Keratinocyte (primary cell): ENCODE measurements around the gene WDFY1. TPM values are rescaled to one million over a fixed set of nuclear protein-coding genes. Genes with fewer than 3 reads are reported as not detected.

Source experiments
- DNase-seq: peaks from one replicate; pipeline ENCODE4 v3.0.0-alpha.2; 2011; ENCODE audit warnings: low read depth, missing footprints, low spot score
- FAIRE-seq: peaks from 2 replicates; lab custom pipeline; 2011; peaks lifted over from hg19 to GRCh38; lab: Jason Lieb, UNC
- H2AFZ ChIP-seq: 2 replicates; pipeline ENCODE4 v1.6.0; 2012; ENCODE audit warnings: low read length, control low read depth, inconsistent platforms; ENCODE audit not compliant: control insufficient read depth
- H3K27ac ChIP-seq: 2 replicates; pipeline ENCODE4 v1.5.1; 2011; ENCODE audit warnings: low read length; ENCODE audit not compliant: control insufficient read depth, insufficient read depth
- H3K27me3 ChIP-seq: 3 replicates; pipeline ENCODE4 v1.6.0; 2011; ENCODE audit warnings: low read length; ENCODE audit not compliant: control insufficient read depth, insufficient read depth; ENCODE audit errors: extremely low read depth
- H3K36me3 ChIP-seq, 2 experiments: 2 replicates in 1 of 2; 3 replicates in 1 of 2; pipeline ENCODE4 v1.5.1; 2011; ENCODE audit warnings: low read length in 2 of 2, mild to moderate bottlenecking in 1 of 2; ENCODE audit not compliant: control insufficient read depth in 2 of 2, insufficient read depth in 2 of 2; ENCODE audit errors: extremely low read depth in 1 of 2
- H3K4me1 ChIP-seq: 3 replicates; pipeline ENCODE4 v1.5.1; 2011; ENCODE audit warnings: low read length; ENCODE audit not compliant: control insufficient read depth, insufficient read depth; ENCODE audit errors: extremely low read depth
- H3K4me2 ChIP-seq: 3 replicates; pipeline ENCODE4 v1.6.0; 2011; ENCODE audit warnings: low read depth, low read length; ENCODE audit not compliant: control insufficient read depth, insufficient read depth; ENCODE audit errors: extremely low read depth
- H3K4me3 ChIP-seq, 3 experiments: fragments of 200-600 bp in 1 of 3; sonication (generic) in 1 of 3; 2 replicates in 2 of 3; 3 replicates in 1 of 3; pipeline ENCODE4 v1.5.1; 2011 to 2016; ENCODE audit warnings: low read length in 3 of 3, mild to moderate bottlenecking in 3 of 3, control low read depth in 2 of 3, inconsistent platforms in 1 of 3, low read depth in 1 of 3, mixed read lengths in 1 of 3, mixed run types in 1 of 3, moderate library complexity in 1 of 3; ENCODE audit not compliant: control insufficient read depth in 2 of 3, insufficient read depth in 2 of 3; ENCODE audit errors: extremely low read depth in 1 of 3
- H3K79me2 ChIP-seq: 2 replicates; pipeline ENCODE4 v1.6.0; 2012; ENCODE audit warnings: low read length; ENCODE audit not compliant: control insufficient read depth, insufficient read depth
- H3K9ac ChIP-seq: 3 replicates; pipeline ENCODE4 v1.6.0; 2011; ENCODE audit warnings: low read length; ENCODE audit not compliant: control insufficient read depth, insufficient read depth; ENCODE audit errors: extremely low read depth
- H3K9me1 ChIP-seq: 3 replicates; pipeline ENCODE4 v1.6.0; 2011; ENCODE audit warnings: low read length; ENCODE audit not compliant: control insufficient read depth, insufficient read depth; ENCODE audit errors: extremely low read depth
- H3K9me3 ChIP-seq: 2 replicates; pipeline ENCODE4 v1.5.1; 2012; ENCODE audit warnings: low read depth, low read length; ENCODE audit not compliant: control insufficient read depth
- H4K20me1 ChIP-seq: 3 replicates; pipeline ENCODE4 v1.6.0; 2011; ENCODE audit warnings: low read length; ENCODE audit not compliant: control insufficient read depth, insufficient read depth; ENCODE audit errors: extremely low read depth
- EZH2 ChIP-seq: IDR thresholded peaks from one replicate; pipeline ENCODE4 v1.6.1; 2012; ENCODE audit warnings: inconsistent platforms, mild to moderate bottlenecking, low read length, moderate library complexity
- dilution Hi-C: fragments of 300-500 bp; cut with MboI; formaldehyde crosslinking; loops from one replicate; pipeline ENCODE4 v1.7.0; 2020; ENCODE audit warnings: low sequenced_read_pairs; ENCODE audit not compliant: extremely low pct_ligation_motif_present
- polyA plus RNA-seq, 5 experiments: library from polyadenylated mRNA; depleted of rRNA in 3 of 5; stranded (reverse) in 3 of 5; stranded (forward) in 1 of 5; unstranded in 1 of 5; fragments of >200 nt; gene quantifications; 1 replicate in 1 of 5; 2 replicates in 3 of 5; 3 replicates in 1 of 5; pipeline versions ENCODE4 v1.2.1 to v1.2.3, GENCODE V29; 2011 to 2012; ENCODE audit warnings: missing spikeins in 2 of 5, low read depth in 1 of 5, low replicate concordance in 1 of 5
- TF ChIP-seq, protein P1 (sequence below), 3 experiments: IDR thresholded peaks in 1 of 3; conservative IDR thresholded peaks in 1 of 3; optimal IDR thresholded peaks in 1 of 3; 2 replicates in 2 of 3; 3 replicates in 1 of 3; pipeline versions ENCODE3 to v1.5.1; 2011; ENCODE audit warnings: low read length in 3 of 3, mild to moderate bottlenecking in 3 of 3, moderate library complexity in 2 of 3, control low read depth in 1 of 3, inconsistent platforms in 1 of 3; ENCODE audit not compliant: insufficient read depth in 2 of 3; ENCODE audit errors: extremely low read depth in 1 of 3

The WDFY1 gene
- polyA plus RNA-seq, 1 donor (not counting 4 experiments of a cell fraction or from before 2014, with no cell fraction given) = 54.9 TPM

DNA sequence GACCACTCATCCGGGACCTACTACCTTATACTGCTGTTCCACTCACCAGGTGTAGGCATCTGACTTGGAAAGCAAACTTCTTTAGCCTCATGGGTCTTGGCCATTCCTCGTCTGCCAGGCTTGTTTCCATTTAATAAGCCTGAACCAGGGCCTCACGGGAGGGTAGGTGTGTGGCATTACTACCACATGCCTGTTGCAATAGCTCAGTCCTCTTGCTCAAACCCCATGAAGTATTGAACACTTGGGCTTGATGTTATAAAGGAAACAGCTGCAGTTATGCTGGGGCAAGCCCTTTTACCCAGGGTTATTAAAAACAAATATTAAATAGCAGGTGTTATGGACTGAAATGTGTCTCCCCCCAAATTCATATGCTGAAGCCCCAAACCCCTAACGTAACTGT is 33.3 kb upstream of the WDFY1 start:
- Histone ChIP-seq H3K36me3 (peaks cover 32 to 50% of the 10 kb centered on the region in 2 experiments), H3K4me2 (no peak overlapping the region), H3K9me3 (no peaks in the 10 kb centered on the region), H3K9ac (no peak overlapping the region), H3K27me3 (no peaks in the 10 kb centered on the region), H3K9me1 (no peaks in the 10 kb centered on the region), H3K27ac (no peak overlapping the region), H2AFZ (no peak overlapping the region), H3K4me1 (peaks cover 8% of the 10 kb centered on the region), H4K20me1 (no peaks in the 10 kb centered on the region), H3K79me2 (no peaks in the 10 kb centered on the region), H3K4me3 (no peak overlapping the region)
- no peak for FAIRE-seq
- DNase-seq = no peak
- TF ChIP-seq, protein P1, sequence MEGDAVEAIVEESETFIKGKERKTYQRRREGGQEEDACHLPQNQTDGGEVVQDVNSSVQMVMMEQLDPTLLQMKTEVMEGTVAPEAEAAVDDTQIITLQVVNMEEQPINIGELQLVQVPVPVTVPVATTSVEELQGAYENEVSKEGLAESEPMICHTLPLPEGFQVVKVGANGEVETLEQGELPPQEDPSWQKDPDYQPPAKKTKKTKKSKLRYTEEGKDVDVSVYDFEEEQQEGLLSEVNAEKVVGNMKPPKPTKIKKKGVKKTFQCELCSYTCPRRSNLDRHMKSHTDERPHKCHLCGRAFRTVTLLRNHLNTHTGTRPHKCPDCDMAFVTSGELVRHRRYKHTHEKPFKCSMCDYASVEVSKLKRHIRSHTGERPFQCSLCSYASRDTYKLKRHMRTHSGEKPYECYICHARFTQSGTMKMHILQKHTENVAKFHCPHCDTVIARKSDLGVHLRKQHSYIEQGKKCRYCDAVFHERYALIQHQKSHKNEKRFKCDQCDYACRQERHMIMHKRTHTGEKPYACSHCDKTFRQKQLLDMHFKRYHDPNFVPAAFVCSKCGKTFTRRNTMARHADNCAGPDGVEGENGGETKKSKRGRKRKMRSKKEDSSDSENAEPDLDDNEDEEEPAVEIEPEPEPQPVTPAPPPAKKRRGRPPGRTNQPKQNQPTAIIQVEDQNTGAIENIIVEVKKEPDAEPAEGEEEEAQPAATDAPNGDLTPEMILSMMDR (optimal IDR thresholded peaks at IDR 0.05 in 1 of 3, IDR thresholded peaks at IDR 0.05 in 1 of 3, conservative IDR thresholded peaks at IDR 0.05 in 1 of 3; ENCODE audit: extremely low read depth in 1 of 3, insufficient read depth in 2 of 3, low read length in 3 of 3) = no peak
- TF ChIP-seq EZH2 = no peak
- dilution Hi-C loops = loop anchor here (25.0 kb wide), 1 partner anchor 309 kb away; no protein-coding TSS in a partner anchor

- H3K9ac ChIP-seq = no peak overlapping the region
- no peak overlapping the region for H2AFZ ChIP-seq
- H3K79me2 ChIP-seq = no peaks in the 10 kb centered on the region
- no peaks in the 10 kb centered on the region for H4K20me1 ChIP-seq
- no peaks in the 10 kb centered on the region for H3K9me3 ChIP-seq
- FAIRE-seq (peak; percentile 20), DNase-seq (no peak)
- no peak overlapping the region for H3K4me3 ChIP-seq
- no peaks in the 10 kb centered on the region for H3K9me1 ChIP-seq
- TF ChIP-seq, protein P1 (optimal IDR thresholded peaks at IDR 0.05 in 1 of 3, IDR thresholded peaks at IDR 0.05 in 1 of 3, conservative IDR thresholded peaks at IDR 0.05 in 1 of 3; ENCODE audit: extremely low read depth in 1 of 3, insufficient read depth in 2 of 3, low read length in 3 of 3) = no peak
- no peak for TF ChIP-seq EZH2
- peaks cover 30 to 42% of the 10 kb centered on the region in 2 experiments for H3K36me3 ChIP-seq
- no peaks in the 10 kb centered on the region for H3K27me3 ChIP-seq
- peak overlapping the region; percentile 13 for H3K27ac ChIP-seq
- dilution Hi-C loops = loop anchor here (25.0 kb wide), 1 partner anchor 311 kb away; no protein-coding TSS in a partner anchor
- H3K4me1 ChIP-seq = peaks cover 8% of the 10 kb centered on the region
- H3K4me2 ChIP-seq = no peak overlapping the region
Observed at GRCh38 chr2:223976635-223977226, 31.6 kb upstream of the WDFY1 start.
